HG02571 (cell line): ENCODE measurements around the gene SYCP2.
"Not testable (repeated sequence)": the region's sequence is repeated elsewhere in the genome, so short reads cannot be mapped to it uniquely, and the experiment has no call there.

Experiments used
- ATAC-seq: cut with Tn5 transposase; IDR thresholded peaks from one replicate; pipeline ENCODE4 v1.9.1; 2021; ENCODE audit warnings: mild to moderate bottlenecking, moderate library complexity; ENCODE audit not compliant: unreplicated experiment

Gene SYCP2

DNA sequence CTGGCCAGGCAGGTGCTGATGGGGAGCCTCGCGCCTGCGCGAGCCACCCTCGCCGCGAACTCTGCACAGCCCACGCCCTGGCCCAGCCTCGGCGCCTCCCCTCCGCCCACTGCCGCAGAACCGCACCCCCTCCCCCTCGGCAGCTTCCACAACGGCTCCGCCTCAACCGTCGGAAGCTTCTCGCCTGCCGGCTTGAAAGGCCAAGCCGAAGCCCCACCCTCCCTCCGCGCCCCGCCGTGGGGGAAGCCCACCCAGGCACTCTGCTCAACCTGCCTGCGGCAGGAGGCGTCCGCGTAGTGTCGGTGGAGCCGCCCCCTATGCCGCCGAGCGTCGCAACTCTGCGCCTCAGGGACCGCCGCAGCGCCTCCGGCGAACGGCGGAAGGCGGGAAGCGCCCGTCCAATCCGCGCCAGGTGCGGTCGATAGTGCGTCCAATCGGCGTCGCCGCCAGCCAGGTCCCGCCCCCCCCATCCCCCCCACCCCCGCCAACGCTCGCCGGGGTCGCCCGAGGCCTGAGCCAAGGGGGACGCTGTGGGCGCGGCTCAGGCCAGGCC is at the start of gene SYCP2:
Gene SYCP2 (minus strand): TSS at position 342 of the 553 bp plus-strand sequence. CDS start 11,224 bp downstream, outside the sequence.
- ATAC-seq, result peak; percentile 11

GRCh38 chr20:59983076-59983475 is 49.6 kb upstream of the SYCP2 start:
- ATAC-seq, result no peak

DNA sequence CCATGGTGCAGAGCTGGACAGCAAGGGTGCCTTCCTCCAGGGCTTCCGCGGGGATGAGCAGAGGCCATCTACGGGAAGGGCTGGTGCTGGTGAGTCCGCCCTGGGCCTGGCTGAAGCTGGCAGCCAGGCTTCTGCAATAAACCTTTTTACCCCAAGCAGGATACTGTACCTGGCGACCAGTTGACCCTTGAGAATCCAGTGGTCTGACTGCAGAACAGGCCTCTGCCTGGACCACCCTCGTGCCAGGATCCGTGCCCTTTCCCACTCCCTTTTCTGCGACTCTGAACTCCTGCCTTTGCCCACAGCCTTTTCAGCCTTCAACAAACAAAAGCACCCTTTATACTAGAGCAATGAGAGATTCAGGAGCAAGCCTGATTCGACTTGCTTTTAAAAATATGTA is 43.6 kb upstream of the SYCP2 start:
- no peak for ATAC-seq

GRCh38 chr20:59976156-59976782 is 42.8 kb upstream of the SYCP2 start:
- ATAC-seq, result no peak

- ATAC-seq, result no peak
Observed at GRCh38 chr20:59972037-59972801, 38.8 kb upstream of the SYCP2 start.

DNA sequence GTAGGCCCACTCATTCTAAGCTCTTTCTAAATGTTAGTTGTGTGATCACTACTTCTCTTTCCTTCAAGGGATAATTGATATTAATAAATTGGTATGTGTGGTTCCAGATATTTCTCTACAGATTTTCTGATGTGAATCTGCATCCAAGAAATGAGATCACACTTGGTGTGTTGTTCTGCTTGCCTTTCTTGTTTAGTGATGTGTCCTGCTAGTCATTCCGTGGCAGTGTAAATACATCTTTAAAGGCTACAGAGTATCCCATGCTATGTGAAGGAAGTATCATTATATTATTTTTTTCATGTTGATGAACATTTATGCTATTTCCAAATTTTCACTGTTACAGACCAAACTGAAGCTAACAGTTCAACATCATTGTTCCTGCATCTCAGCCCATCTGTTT is 38.0 kb upstream of the SYCP2 start:
- ATAC-seq, result no peak

DNA sequence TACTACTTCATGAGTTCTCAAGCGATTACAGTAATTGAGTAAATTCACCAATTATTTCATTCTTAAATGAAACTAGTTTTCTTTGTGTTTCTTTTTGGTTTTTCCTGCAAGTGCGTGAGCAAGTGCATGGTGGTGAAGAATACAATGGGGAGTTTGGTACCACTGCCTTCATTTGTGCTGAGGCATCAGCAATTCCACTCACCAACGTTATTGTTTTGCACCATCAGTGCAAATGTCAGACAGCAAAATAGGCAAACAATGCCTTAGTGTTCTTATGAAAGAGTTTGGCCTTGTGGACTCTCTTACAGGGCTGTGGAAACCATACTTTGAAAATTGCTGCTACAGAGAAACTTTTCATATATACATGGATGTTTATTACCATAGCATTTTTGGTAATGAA is 33.0 kb upstream of the SYCP2 start:
- no peak for ATAC-seq

GRCh38 chr20:59962155-59962554 is 28.7 kb upstream of the SYCP2 start:
- no peak for ATAC-seq

DNA sequence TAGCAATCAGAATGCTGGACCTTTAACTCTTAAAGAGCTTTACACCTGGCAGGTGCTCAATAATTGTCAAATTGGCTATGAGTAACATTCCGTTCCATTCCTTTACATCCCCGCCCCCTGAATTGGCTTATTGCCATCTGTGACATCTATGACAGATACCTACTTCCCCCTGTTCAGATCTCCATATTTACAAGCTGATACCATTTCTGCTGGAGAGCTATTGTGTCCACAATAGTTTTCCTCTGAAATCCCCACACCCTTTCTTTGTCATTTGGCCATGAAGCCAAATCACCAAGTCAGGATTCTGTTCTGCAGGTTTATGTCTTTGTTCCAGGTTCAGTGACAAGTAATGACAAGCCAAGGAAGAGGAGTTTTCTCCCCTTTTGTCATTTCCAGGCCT is 28.0 kb upstream of the SYCP2 start:
- no peak for ATAC-seq

GRCh38 chr20:59958626-59959025 is 25.2 kb upstream of the SYCP2 start:
- ATAC-seq, result no peak

DNA sequence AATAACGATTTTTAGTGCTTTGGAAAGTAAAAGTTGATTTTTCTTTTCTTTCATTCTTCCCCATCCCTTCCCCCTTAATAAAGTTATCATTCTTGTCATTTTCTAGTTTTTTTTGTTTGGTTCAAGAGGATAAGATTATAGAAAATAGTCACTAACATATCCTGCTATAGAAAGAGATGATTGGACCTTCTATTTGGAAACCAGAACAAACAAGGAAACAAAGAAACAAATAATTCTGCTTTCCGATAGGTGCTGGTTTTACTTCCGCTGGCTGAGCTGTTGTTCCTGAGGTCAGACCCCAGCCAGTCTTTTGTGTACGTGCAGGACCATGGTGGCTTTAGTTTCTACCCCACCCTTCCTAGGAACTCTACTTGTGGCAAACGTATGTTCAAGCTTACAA is 24.7 kb upstream of the SYCP2 start, which contains the start of gene CDH26:
Gene CDH26 (plus strand): TSS at position 301 of the 400 bp plus-strand sequence. CDS start 304 bp downstream, outside the sequence.
- ATAC-seq, result no peak

GRCh38 chr20:59957568-59957967 is 24.1 kb upstream of the SYCP2 start:
- not testable (repeated sequence) for ATAC-seq

DNA sequence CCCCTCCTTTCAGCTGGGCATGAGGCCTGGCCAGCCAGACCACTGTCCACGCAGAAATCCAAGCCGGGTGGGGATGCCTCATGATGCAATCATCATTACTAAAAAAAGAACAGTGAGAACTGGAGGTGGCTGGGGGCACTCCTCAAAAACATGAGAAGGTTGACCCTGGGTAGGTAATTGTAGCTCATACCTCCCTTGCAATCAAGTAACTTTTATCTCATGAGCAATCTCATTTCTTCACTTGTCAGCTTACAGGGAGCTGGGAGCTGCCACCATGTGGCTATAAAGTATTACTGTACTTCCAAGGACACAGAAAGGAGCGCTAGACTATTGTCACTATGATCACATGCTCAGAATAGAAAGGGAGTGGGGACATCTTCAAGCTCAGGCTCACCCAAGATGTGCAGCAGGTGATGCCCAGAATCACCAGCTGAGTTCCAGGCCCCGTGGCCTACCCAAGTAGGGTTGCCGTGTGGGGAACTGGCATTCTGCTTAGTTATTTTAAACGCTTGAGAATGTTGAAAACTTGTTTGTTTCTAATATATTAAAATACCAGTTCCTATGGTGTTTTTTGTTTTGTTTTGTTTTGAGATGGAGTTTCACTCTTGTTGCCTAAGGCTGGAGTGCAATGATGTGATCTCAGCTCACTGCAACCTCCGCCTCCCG is 21.8 kb upstream of the SYCP2 start:
- ATAC-seq, result no peak

DNA sequence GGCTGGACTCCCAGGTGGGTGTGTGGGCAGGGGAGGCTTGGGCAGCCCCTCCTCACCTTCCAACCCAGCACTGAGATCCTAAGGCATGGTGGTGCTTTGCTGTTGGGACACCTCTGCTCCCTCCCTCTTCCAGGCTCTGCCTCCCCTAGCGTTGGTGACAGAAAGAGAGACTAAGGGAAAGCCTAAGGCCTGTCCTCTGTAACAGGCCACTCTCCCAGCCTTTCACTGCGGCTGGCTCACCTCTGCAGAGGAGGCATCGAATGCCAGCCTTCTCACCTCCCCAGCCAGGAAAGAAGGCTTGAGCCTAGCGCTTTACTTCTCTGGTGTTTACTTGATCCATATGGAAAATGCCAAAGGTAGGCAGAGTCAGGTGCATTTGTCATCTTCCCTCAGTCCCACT is 21.3 kb upstream of the SYCP2 start:
- no peak for ATAC-seq

DNA sequence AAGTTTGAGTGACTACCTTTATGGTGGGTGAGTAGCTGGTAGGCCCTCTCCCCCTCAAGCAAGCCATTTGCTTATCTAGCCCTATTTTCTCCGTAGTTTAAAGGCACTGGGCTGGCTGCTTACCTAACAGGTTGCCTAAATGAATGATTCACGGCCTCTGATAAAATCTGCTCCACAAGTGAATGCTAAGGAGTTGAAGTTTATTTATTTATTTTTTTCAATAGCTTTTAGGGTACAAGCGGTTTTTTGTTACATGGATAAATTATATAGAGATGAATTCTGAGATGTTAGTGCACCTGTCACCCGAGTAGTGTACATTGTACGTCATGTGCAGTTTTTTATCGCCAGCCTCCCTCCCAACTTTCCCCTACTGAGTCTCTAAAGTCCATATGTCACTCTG is 16.5 kb upstream of the SYCP2 start:
- ATAC-seq, result no peak

DNA sequence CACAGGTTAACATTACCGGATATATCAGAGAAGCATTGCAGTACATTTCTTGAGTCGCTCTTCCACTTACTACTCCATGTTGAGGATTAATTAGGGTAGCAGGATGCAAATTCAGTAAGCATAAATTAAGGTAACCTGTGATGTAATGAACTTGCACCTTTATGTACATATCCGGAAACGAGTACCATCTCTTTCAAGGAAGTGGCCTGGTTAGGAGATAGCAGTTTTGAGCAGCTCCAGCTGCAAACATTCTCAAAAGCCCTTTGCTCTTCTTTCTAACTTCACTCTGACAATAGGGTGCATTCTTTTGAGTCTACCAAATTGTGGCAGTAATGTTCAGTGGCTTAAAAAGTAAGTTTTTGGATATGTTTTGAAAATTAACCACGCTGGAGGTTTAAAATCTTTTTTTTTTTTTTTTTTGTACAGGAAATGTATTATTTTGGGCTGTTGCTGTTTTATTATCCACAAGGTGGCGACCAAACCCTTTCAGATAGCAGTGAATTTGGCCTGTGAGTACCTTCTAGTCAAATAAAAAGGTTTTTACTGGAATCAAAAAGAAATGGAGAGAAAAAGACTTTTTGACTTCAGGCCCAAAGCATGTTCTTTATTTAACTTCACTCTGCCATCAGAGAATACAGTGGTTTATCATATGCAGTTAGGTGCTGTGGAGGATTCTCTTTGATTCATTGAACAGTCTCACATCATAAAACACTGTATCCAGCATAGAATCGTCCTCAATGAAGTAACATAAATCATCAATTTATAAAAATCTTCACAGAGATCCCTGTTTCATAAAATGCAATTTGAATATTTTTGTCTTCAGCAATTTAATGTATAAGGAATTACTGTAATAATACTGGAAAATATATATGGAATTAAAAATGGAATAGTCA is 15.6 kb upstream of the SYCP2 start:
- no peak for ATAC-seq

DNA sequence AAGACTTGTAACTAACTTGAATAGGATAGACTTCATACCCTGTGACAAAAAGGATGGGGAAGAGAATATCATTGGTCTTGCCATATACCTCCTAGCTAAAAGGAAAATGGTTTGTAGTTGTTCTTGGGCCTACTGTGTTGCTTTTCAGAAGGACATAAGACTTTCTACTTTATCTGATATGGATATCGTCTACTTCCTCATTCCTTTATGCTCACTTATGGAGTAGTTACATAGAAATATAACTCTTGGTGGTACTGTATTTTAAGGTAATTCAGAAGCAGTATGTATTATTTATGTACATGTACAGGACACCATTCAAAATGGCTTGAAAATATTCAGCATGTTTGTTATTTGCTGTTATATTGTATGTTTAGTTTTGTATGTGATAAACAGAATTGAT is 14.8 kb upstream of the SYCP2 start:
- ATAC-seq, result no peak

- no peak for ATAC-seq
Observed at GRCh38 chr20:59947376-59947775, 13.9 kb upstream of the SYCP2 start.

DNA sequence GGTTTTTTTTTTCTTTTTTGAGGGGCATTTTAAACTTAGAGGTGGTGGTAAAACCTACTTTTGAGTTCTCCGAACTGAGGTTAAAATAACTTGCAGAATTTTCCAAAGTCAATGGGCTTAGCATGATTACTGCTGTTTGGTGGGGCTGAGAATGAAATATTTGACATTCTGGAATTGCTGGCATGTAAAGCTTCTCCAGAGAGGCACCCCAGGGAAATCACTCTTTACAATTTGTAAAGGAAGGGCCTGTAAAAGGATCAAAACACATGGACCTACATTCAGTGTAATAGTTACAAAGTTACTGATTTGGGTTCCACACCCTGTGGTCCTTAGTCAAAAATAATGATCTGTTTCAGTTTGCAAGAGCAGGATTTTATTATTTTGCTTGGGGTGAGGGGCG is 12.3 kb upstream of the SYCP2 start:
- ATAC-seq, result no peak

DNA sequence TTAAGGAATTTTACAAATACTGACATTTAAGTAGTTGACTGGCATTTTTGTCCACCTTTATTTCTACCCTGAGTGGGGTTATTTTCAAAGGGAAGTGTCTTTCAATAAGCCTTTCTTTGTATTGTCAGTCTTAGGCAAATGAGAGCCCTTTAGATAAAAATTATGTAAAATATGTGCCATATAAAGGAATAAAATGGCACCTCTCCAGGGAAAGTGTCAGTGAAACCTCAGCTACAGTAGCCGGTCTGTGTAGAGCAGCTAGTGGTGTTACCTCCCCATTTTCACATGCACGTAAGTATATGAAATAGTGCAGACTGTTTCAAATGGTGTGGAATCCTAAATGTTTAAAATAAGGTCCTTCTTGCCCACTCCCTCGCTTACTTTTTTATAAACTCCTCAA is 11.7 kb upstream of the SYCP2 start:
- ATAC-seq, result no peak

DNA sequence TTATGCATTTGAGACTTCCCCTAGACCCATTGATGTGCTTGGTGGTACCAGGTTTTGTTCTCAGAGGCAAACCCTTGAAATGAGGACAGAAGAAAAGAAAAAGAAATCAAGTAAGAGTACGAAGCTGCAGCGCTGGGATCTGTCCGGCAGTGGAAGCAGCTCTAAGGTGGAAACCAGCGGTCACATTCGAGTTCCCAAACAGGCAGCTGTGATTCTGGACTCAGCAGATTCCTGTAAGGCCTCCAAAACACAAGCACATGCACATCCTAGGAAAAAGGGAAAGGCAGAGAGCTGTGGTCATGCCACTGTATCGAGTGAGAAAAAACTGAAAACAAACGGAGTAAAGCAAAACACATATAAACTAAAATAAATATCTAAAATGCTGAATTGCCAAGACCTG is 11.3 kb upstream of the SYCP2 start:
- no peak for ATAC-seq
